Suprapubic skin (tissue), 4 donors: Measurements from ENCODE around the gene UBR1. TPM values are rescaled to one million over a fixed set of nuclear protein-coding genes. Genes with fewer than 3 reads are reported as not detected.
"Not testable (repeated sequence)": the region's sequence is repeated elsewhere in the genome, so short reads cannot be mapped to it uniquely, and the experiment has no call there.

ENCODE experiments used
- DNase-seq, 2 donors: peaks; one replicate each; pipeline ENCODE4 v3.0.0-alpha.2; 2019; ENCODE audit warnings: low spot score in 2 of 2
- H3K27ac ChIP-seq: fragments of 200-600 bp; sonication (generic); one replicate; pipeline ENCODE4 v1.5.1; 2019
- H3K27me3 ChIP-seq: fragments of 200-600 bp; sonication (generic); one replicate; pipeline ENCODE4 v1.5.1; 2019
- H3K36me3 ChIP-seq: fragments of 200-600 bp; sonication (generic); one replicate; pipeline ENCODE4 v1.5.1; 2019
- H3K4me1 ChIP-seq: fragments of 200-600 bp; sonication (generic); one replicate; pipeline ENCODE4 v1.5.1; 2019
- H3K4me3 ChIP-seq: fragments of 200-600 bp; sonication (generic); one replicate; pipeline ENCODE4 v1.5.1; 2019; ENCODE audit warnings: mild to moderate bottlenecking
- H3K9me3 ChIP-seq: fragments of 200-600 bp; sonication (generic); one replicate; pipeline ENCODE4 v1.5.1; 2019
- CTCF ChIP-seq, 2 donors: fragments of 200-600 bp in 1 of 2; fragments of 450-650 bp in 1 of 2; sonication (generic) in 1 of 2; IDR thresholded peaks; one replicate each; pipeline ENCODE4 v1.5.1; 2016 to 2019; ENCODE audit warnings: antibody characterized with exemption in 2 of 2, mild to moderate bottlenecking in 1 of 2, moderate library complexity in 1 of 2
- EP300 ChIP-seq: sonication (generic); formaldehyde crosslinking; IDR thresholded peaks from one replicate; pipeline ENCODE4 v1.6.1; 2017; ENCODE audit warnings: antibody characterized with exemption
- POLR2A ChIP-seq, 2 donors: fragments of 450-650 bp; IDR thresholded peaks; one replicate each; pipeline ENCODE4 v1.6.1; 2017; ENCODE audit warnings: antibody characterized with exemption in 2 of 2, mild to moderate bottlenecking in 2 of 2, moderate library complexity in 2 of 2
- POLR2AphosphoS5 ChIP-seq, 3 donors: sonication (generic); formaldehyde crosslinking; IDR thresholded peaks; one replicate each; pipeline ENCODE4 v1.6.1; 2017; ENCODE audit warnings: antibody characterized with exemption in 3 of 3
- WGBS: methylation state at CpG from one replicate; pipeline ENCODE4 v1.1.5; 2018; 5-methylcytosine and 5-hydroxymethylcytosine counted together
- total RNA-seq, 4 donors: library from RNA; depleted of rRNA; stranded (reverse); fragments of >200 nt; gene quantifications; one replicate each; pipeline ENCODE4 v1.1.0, GENCODE V29; 2016

The UBR1 gene
- total RNA-seq, 4 donors from 2014 or later = 14.0 to 41.4 (median 19.2) TPM

- Histone ChIP-seq H3K9me3 (no peaks in the 10 kb centered on the region), H3K27me3 (no peaks in the 10 kb centered on the region), H3K4me1 (no peaks in the 10 kb centered on the region), H3K36me3 (peaks cover 64% of the 10 kb centered on the region), H3K4me3 (no peak overlapping the region), H3K27ac (no peak overlapping the region)
- TF ChIP-seq POLR2A (IDR thresholded peaks at IDR 0.05) (no peak), EP300 (no peak), CTCF (IDR thresholded peaks at IDR 0.05) (no peak), POLR2AphosphoS5 (IDR thresholded peaks at IDR 0.05) (no peak)
- no peak for DNase-seq
- WGBS = 81% methylated on average over 1 of the region's 1 CpG
Observed at GRCh38 chr15:43052860-43053259, 53.0 kb downstream of the UBR1 start.

- Histone ChIP-seq H3K36me3 (peaks cover 69% of the 10 kb centered on the region), H3K4me1 (no peaks in the 10 kb centered on the region), H3K27me3 (no peaks in the 10 kb centered on the region), H3K9me3 (no peaks in the 10 kb centered on the region), H3K4me3 (no peak overlapping the region), H3K27ac (no peak overlapping the region)
- WGBS = 91% methylated on average over 2 of the region's 2 CpGs
- TF ChIP-seq POLR2A (IDR thresholded peaks at IDR 0.05) (no peak), POLR2AphosphoS5 (IDR thresholded peaks at IDR 0.05) (no peak), EP300 (no peak), CTCF (IDR thresholded peaks at IDR 0.05) (no peak)
- DNase-seq = no peak
Observed at GRCh38 chr15:43048935-43049334, 56.9 kb downstream of the UBR1 start.

GRCh38 chr15:43046484-43046883 lies 59.4 kb downstream of the UBR1 start:
- TF ChIP-seq EP300 (no peak), POLR2A (IDR thresholded peaks at IDR 0.05) (no peak), CTCF (IDR thresholded peaks at IDR 0.05) (no peak), POLR2AphosphoS5 (IDR thresholded peaks at IDR 0.05) (no peak)
- peaks cover 78% of the 10 kb centered on the region for H3K36me3 ChIP-seq
- WGBS = 95% methylated on average over 2 of the region's 2 CpGs

GRCh38 chr15:43042885-43043284 lies 63.0 kb downstream of the UBR1 start:
- Histone ChIP-seq H3K36me3 (peaks cover 70% of the 10 kb centered on the region), H3K9me3 (no peaks in the 10 kb centered on the region), H3K27me3 (no peaks in the 10 kb centered on the region), H3K27ac (no peak overlapping the region), H3K4me1 (no peaks in the 10 kb centered on the region), H3K4me3 (no peak overlapping the region)
- WGBS = 95% methylated on average over 1 of the region's 1 CpG
- TF ChIP-seq CTCF (IDR thresholded peaks at IDR 0.05) = no peak
- TF ChIP-seq POLR2AphosphoS5 (IDR thresholded peaks at IDR 0.05) = no peak
- TF ChIP-seq POLR2A (IDR thresholded peaks at IDR 0.05) = no peak
- no peak for TF ChIP-seq EP300
- DNase-seq = no peak

More at GRCh38 chr15:43046484-43046883, 59.4 kb downstream of the UBR1 start:
- no peak for DNase-seq
- Histone ChIP-seq H3K27ac (no peak overlapping the region), H3K4me1 (no peaks in the 10 kb centered on the region), H3K27me3 (no peaks in the 10 kb centered on the region), H3K9me3 (no peaks in the 10 kb centered on the region), H3K4me3 (no peak overlapping the region)

- not testable (repeated sequence) for H3K4me1 ChIP-seq, H3K9me3 ChIP-seq, DNase-seq, H3K27ac ChIP-seq, H3K27me3 ChIP-seq, H3K4me3 ChIP-seq
- peaks cover 60% of the 10 kb centered on the region for H3K36me3 ChIP-seq
- 98% methylated on average over 3 of the region's 3 CpGs for WGBS
Observed at GRCh38 chr15:43041085-43041484, 64.8 kb downstream of the UBR1 start.

GRCh38 chr15:43035240-43035639 lies 70.6 kb downstream of the UBR1 start:
- not testable (repeated sequence) for H3K9me3 ChIP-seq, H3K27ac ChIP-seq, DNase-seq, H3K27me3 ChIP-seq, H3K4me1 ChIP-seq, H3K4me3 ChIP-seq
- H3K36me3 ChIP-seq = peaks cover 57% of the 10 kb centered on the region
- 88% methylated on average over 1 of the region's 1 CpG for WGBS
